Endothelial cell of umbilical vein (primary cell): ENCODE measurements around the gene AGRN. TPM values are rescaled to one million over a fixed set of nuclear protein-coding genes. Genes with fewer than 3 reads are reported as not detected.

Source experiments
- BruUV-seq: library from RNA; stranded (reverse); fragments of 400-500 nt; replicated peaks from 2 replicates; lab custom pipeline; 2021; lab: Mats Ljungman, UMichigan
- CTCF ChIA-PET: fragments of 300-600, 350-600 bp; sonication (Branson Sonifier 250); formaldehyde crosslinking; loops from one replicate; lab custom pipeline; 2021; ENCODE audit warnings: antibody characterized with exemption, inconsistent platforms; lab: Charles Lee
- POLR2A ChIA-PET: fragments of 300-600, 350-600 bp; sonication (Branson Sonifier 250); formaldehyde crosslinking; loops from one replicate; lab custom pipeline; 2021; ENCODE audit warnings: antibody characterized with exemption, inconsistent platforms; lab: Charles Lee
- DNase-seq: peaks from one replicate; pipeline ENCODE4 v3.0.0-alpha.2; 2011; ENCODE audit warnings: low read depth, low spot score
- FAIRE-seq: peaks from 2 replicates; lab custom pipeline; 2011; peaks lifted over from hg19 to GRCh38; lab: Jason Lieb, UNC
- H2AFZ ChIP-seq: 2 replicates; pipeline ENCODE4 v1.6.0; 2012; ENCODE audit warnings: low read depth, low read length, control low read depth, inconsistent platforms
- H3K27ac ChIP-seq: 2 replicates; pipeline ENCODE4 v1.5.1; 2011; ENCODE audit warnings: low read depth, mild to moderate bottlenecking, control low read depth, low read length, moderate library complexity; ENCODE audit not compliant: insufficient read depth
- H3K27me3 ChIP-seq, 2 experiments: 2 replicates each; pipeline versions ENCODE4 v1.6.0 to v1.6.1; 2011; ENCODE audit warnings: low read length in 2 of 2, mixed read lengths in 1 of 2; ENCODE audit not compliant: control insufficient read depth in 2 of 2, insufficient read depth in 2 of 2
- H3K36me3 ChIP-seq, 2 experiments: 2 replicates in 1 of 2; 3 replicates in 1 of 2; pipeline ENCODE4 v1.5.1; 2011; ENCODE audit warnings: low read length in 2 of 2, mild to moderate bottlenecking in 1 of 2, moderate library complexity in 1 of 2; ENCODE audit not compliant: control insufficient read depth in 2 of 2, insufficient read depth in 2 of 2; ENCODE audit errors: extremely low read depth in 1 of 2
- H3K4me1 ChIP-seq: 3 replicates; pipeline ENCODE4 v1.5.1; 2011; ENCODE audit warnings: mild to moderate bottlenecking, low read length; ENCODE audit not compliant: control insufficient read depth, insufficient read depth; ENCODE audit errors: extremely low read depth
- H3K4me2 ChIP-seq: 2 replicates; pipeline ENCODE4 v1.6.1; 2011; ENCODE audit warnings: low read length, control low read depth, mixed read lengths; ENCODE audit not compliant: insufficient read depth
- H3K4me3 ChIP-seq, 3 experiments: fragments of 200-600 bp in 1 of 3; sonication (generic), shearing (Covaris generic) in 1 of 3; replicated peaks in 1 of 3; 2 replicates each; pipeline ENCODE4 v1.5.1; 2011 to 2016; ENCODE audit warnings: control low read depth in 3 of 3, low read length in 3 of 3, mild to moderate bottlenecking in 2 of 3, inconsistent platforms in 1 of 3, low read depth in 1 of 3, moderate library complexity in 1 of 3; ENCODE audit not compliant: insufficient read depth in 1 of 3
- H3K79me2 ChIP-seq: 2 replicates; pipeline ENCODE4 v1.6.0; 2012; ENCODE audit warnings: low read length, inconsistent platforms; ENCODE audit not compliant: control insufficient read depth, insufficient read depth
- H3K9ac ChIP-seq: replicated peaks from 2 replicates; pipeline ENCODE3; 2011; ENCODE audit warnings: low read length, control low read depth; ENCODE audit not compliant: insufficient read depth; ENCODE audit errors: extremely low read depth
- H3K9me1 ChIP-seq: replicated peaks from 3 replicates; pipeline ENCODE4 v1.6.0; 2011; ENCODE audit warnings: mild to moderate bottlenecking, low read length; ENCODE audit not compliant: control insufficient read depth, insufficient read depth; ENCODE audit errors: extremely low read depth
- H3K9me3 ChIP-seq: replicated peaks from 2 replicates; pipeline ENCODE4 v1.5.1; 2012; ENCODE audit warnings: low read length, inconsistent platforms; ENCODE audit not compliant: control insufficient read depth, insufficient read depth
- H4K20me1 ChIP-seq: replicated peaks from 2 replicates; pipeline ENCODE3; 2011; ENCODE audit warnings: mild to moderate bottlenecking, low read length; ENCODE audit not compliant: control insufficient read depth, insufficient read depth; ENCODE audit errors: extremely low read depth
- EZH2 ChIP-seq: IDR thresholded peaks from 2 replicates; pipeline ENCODE4 v1.6.1; 2012; ENCODE audit warnings: borderline replicate concordance, low read depth, mild to moderate bottlenecking, moderate library complexity, low read length, inconsistent platforms; ENCODE audit not compliant: severe bottlenecking
- FOS ChIP-seq: IDR thresholded peaks from 2 replicates; pipeline ENCODE4 v1.6.1; 2011; ENCODE audit warnings: mild to moderate bottlenecking, low read length, moderate library complexity, borderline replicate concordance; ENCODE audit not compliant: insufficient read depth
- GATA2 ChIP-seq: IDR thresholded peaks from 2 replicates; pipeline ENCODE4 v1.7.0; 2011; ENCODE audit warnings: low read depth, mild to moderate bottlenecking, moderate library complexity, mixed read lengths, low read length; ENCODE audit not compliant: insufficient read length, insufficient read depth
- JUN ChIP-seq: IDR thresholded peaks from 2 replicates; pipeline ENCODE4 v1.6.1; 2011; ENCODE audit warnings: borderline replicate concordance, low read depth; ENCODE audit not compliant: insufficient read length, insufficient read depth
- MYC ChIP-seq: IDR thresholded peaks from one replicate; pipeline ENCODE4 v1.6.1; 2011; ENCODE audit warnings: mild to moderate bottlenecking, low read depth, low read length
- POLR2A ChIP-seq: IDR thresholded peaks from 2 replicates; pipeline ENCODE4 v1.6.1; 2012; ENCODE audit warnings: low read depth, mild to moderate bottlenecking, control low read depth, low read length
- POLR2AphosphoS5 ChIP-seq: IDR thresholded peaks from 2 replicates; pipeline ENCODE4 v1.6.1; 2012; ENCODE audit warnings: low read depth, mild to moderate bottlenecking, control low read depth, low read length, moderate library complexity; ENCODE audit not compliant: insufficient read depth
- dilution Hi-C: fragments of 300-500 bp; cut with MboI; formaldehyde crosslinking; loops from one replicate; pipeline ENCODE4 v1.15.0; 2019; ENCODE audit warnings: low sequenced_read_pairs; ENCODE audit not compliant: extremely low pct_ligation_motif_present
- intact Hi-C: fragments of 100-400 bp; cut with micrococcal nuclease; formaldehyde crosslinking; loops from one replicate; pipeline ENCODE4 v1.10.0; 2022
- polyA plus RNA-seq, 4 experiments: library from polyadenylated mRNA; depleted of rRNA in 3 of 4; stranded (reverse) in 3 of 4; unstranded in 1 of 4; fragments of >200 nt; gene quantifications; 2 replicates each; pipeline versions ENCODE4 v1.2.1 to v1.2.3, GENCODE V29; 2011 to 2012; ENCODE audit warnings: missing spikeins in 1 of 4
- total RNA-seq: library from RNA; stranded (reverse); gene quantifications from 2 replicates; pipeline ENCODE4 v1.2.3, GENCODE V29; 2021
- TF ChIP-seq, protein P1 (sequence below): IDR thresholded peaks from 2 replicates; pipeline ENCODE4 v1.6.1; 2011; ENCODE audit not compliant: insufficient read depth, insufficient read length
- TF ChIP-seq, protein P2 (sequence below), 2 donors: IDR thresholded peaks; 1 replicate in 1 of 2; 2 replicates in 1 of 2; pipeline ENCODE4 v1.5.1; 2011; ENCODE audit warnings: low read length in 2 of 2, mild to moderate bottlenecking in 2 of 2, moderate library complexity in 2 of 2, control low read depth in 1 of 2, inconsistent platforms in 1 of 2, low read depth in 1 of 2; ENCODE audit not compliant: insufficient read depth in 1 of 2; ENCODE audit errors: extremely low read depth in 1 of 2

Gene AGRN
- total and polyA plus RNA-seq, 2 donors (not counting 3 experiments of a cell fraction or from before 2014, with no cell fraction given) = 66.6 to 67.8 TPM

DNA sequence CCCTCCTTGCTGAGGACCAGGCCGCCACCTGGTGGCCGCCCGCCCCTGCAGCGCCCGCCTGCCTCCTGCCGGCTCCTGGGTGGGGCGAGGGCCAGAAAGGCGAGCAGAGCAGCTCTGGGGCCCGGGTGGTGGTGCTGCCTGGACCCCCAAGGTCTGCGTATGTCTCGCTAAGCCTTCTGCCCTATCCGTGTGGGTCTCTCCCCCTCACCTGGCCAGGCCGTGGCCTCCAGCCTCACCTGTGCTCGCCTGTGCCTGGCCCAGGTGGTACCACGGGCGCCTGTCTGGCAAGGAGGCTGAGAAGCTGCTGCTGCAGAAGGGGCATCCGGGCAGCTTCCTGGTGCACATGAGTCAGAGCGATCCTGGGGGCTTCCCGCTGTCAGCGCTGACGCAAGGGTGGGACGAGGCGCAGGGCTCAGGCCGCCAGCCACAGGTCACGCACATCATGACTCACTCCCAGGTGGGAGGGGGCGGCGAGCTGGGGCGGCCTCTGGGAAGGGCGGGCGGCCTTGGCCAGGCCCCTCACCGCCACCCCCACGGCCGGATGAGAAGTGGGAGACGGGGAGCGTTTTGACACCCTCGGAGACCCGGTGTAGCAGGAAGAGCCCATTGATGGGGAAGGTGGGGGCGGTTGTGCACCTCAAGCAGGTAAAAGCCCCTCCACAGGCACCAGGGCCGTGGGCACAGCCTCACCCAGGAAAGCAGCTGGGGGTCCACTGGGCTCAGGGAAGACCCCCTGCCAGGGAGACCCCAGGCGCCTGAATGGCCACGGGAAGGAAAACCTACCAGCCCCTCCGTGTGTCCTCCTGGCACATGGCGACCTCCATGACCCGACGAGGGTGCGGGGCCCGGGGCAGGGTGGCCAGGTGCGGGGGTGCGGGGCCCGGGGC, 44.3 kb downstream of the AGRN start:
- H3K27me3 ChIP-seq = peaks cover 0 to 8% of the 10 kb centered on the region in 2 experiments
- H3K4me2 ChIP-seq = no peak overlapping the region
- BruUV-seq = no TSS peak
- FAIRE-seq = peak; percentile 85
- no peak overlapping the region for H3K9ac ChIP-seq
- peak; percentile 82 for DNase-seq
- no peak overlapping the region for H2AFZ ChIP-seq
- intact Hi-C loops = loop anchor here (1.0 to 5.0 kb wide), 3 partner anchors 45 to 64 kb away; partner anchors contain the start of genes C1orf159 and HES4
- H3K36me3 ChIP-seq = no peaks in the 10 kb centered on the region
- no peaks in the 10 kb centered on the region for H4K20me1 ChIP-seq
- no peak overlapping the region for H3K4me3 ChIP-seq
- no peaks in the 10 kb centered on the region for H3K9me3 ChIP-seq
- no peaks in the 10 kb centered on the region for H3K79me2 ChIP-seq
- TF ChIP-seq MYC = no peak
- no peak for TF ChIP-seq GATA2
- TF ChIP-seq JUN = peak; percentile 66
- TF ChIP-seq POLR2AphosphoS5 = no peak
- no peak for TF ChIP-seq POLR2A
- peak; percentile 91 for TF ChIP-seq FOS
- TF ChIP-seq EZH2 = no peak
- TF ChIP-seq, protein P1, sequence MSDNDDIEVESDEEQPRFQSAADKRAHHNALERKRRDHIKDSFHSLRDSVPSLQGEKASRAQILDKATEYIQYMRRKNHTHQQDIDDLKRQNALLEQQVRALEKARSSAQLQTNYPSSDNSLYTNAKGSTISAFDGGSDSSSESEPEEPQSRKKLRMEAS = no peak
- TF ChIP-seq, protein P2, sequence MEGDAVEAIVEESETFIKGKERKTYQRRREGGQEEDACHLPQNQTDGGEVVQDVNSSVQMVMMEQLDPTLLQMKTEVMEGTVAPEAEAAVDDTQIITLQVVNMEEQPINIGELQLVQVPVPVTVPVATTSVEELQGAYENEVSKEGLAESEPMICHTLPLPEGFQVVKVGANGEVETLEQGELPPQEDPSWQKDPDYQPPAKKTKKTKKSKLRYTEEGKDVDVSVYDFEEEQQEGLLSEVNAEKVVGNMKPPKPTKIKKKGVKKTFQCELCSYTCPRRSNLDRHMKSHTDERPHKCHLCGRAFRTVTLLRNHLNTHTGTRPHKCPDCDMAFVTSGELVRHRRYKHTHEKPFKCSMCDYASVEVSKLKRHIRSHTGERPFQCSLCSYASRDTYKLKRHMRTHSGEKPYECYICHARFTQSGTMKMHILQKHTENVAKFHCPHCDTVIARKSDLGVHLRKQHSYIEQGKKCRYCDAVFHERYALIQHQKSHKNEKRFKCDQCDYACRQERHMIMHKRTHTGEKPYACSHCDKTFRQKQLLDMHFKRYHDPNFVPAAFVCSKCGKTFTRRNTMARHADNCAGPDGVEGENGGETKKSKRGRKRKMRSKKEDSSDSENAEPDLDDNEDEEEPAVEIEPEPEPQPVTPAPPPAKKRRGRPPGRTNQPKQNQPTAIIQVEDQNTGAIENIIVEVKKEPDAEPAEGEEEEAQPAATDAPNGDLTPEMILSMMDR (IDR thresholded peaks at IDR 0.05; ENCODE audit: extremely low read depth in 1 of 2, insufficient read depth in 1 of 2, low read depth in 1 of 2, low read length in 2 of 2) = peak; percentile 85 to 90
- no peak overlapping the region for H3K27ac ChIP-seq
- ChIA-PET CTCF (interaction anchor here (0.6 to 2.9 kb wide), 17 partner anchors 20 to 152 kb away, joined by 3 to 53 read pairs (median 4); partner anchors contain the start of genes AGRN, NOC2L and PERM1), POLR2A (no interaction called here)
- no peaks in the 10 kb centered on the region for H3K9me1 ChIP-seq
- H3K4me1 ChIP-seq = peaks cover 12% of the 10 kb centered on the region
- dilution Hi-C loops = no loop called here
